Measurements from ENCODE around the gene CPXM1. TPM values are rescaled to one million over a fixed set of nuclear protein-coding genes. Genes with fewer than 3 reads are reported as not detected.
A peak's percentile ranks its signal among the peaks of the same experiment; 100 is the strongest.

Gene CPXM1
- total and polyA plus RNA-seq, 2 donors from 2014 or later: 5.2 to 7.1 TPM

DNA sequence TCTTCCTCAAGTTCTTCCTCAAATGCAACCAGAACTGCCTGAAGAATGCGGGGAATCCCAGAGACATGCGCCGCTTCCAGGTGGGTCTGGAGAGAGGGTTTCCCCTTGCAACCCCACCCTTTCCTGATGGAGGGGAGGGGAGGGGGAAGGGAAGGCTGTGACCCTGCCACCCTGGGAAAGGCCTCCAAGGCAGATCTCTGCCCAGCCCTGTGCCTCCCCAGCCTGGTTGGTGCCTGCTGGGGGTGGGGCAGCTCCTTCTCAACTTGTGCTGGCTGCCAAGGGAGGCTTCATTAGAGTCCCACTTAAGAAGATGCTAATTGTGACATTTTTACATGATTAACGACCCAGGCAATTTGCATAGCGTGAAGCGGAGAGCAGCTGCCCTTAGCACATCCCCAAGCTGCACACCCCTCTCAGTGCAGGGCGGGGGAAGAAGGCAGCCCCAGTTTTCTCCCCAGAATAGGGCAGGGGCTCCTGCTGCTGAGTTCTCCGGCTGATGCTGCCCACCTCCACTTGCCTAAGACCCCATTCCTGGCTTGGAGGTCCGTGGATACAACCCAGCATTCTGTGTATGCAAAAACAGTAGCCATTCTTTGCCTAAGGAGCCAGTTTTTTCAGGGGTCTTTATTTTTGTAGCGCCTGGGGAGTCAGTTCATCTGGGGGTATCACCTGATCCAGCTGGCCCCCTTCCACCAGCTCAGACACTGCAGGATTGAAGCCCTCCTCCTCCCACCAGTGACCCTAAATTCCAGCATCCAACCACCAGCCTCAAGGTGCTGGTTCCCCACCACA is 51.7 kb downstream of the CPXM1 start:
- H3K36me3 ChIP-seq (ENCODE audit: control insufficient read depth in 2 of 3, insufficient read depth in 3 of 3, low read length in 3 of 3): no peaks in the 10 kb centered on the region
- no peak for FAIRE-seq
- H3K9me3 ChIP-seq (ENCODE audit: control insufficient read depth in 2 of 3, insufficient read depth in 1 of 3, low read length in 3 of 3): no peaks in the 10 kb centered on the region
- TF ChIP-seq, protein P1, sequence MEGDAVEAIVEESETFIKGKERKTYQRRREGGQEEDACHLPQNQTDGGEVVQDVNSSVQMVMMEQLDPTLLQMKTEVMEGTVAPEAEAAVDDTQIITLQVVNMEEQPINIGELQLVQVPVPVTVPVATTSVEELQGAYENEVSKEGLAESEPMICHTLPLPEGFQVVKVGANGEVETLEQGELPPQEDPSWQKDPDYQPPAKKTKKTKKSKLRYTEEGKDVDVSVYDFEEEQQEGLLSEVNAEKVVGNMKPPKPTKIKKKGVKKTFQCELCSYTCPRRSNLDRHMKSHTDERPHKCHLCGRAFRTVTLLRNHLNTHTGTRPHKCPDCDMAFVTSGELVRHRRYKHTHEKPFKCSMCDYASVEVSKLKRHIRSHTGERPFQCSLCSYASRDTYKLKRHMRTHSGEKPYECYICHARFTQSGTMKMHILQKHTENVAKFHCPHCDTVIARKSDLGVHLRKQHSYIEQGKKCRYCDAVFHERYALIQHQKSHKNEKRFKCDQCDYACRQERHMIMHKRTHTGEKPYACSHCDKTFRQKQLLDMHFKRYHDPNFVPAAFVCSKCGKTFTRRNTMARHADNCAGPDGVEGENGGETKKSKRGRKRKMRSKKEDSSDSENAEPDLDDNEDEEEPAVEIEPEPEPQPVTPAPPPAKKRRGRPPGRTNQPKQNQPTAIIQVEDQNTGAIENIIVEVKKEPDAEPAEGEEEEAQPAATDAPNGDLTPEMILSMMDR (IDR thresholded peaks at IDR 0.05; ENCODE audit: borderline replicate concordance, extremely low read depth, insufficient read depth): no peak
- DNase-seq: peak in 1 of 5 donors; percentile 39
- H3K4me1 ChIP-seq (ENCODE audit: control insufficient read depth in 2 of 3, insufficient read depth in 2 of 3, low read depth in 1 of 3, low read length in 3 of 3): peaks cover 0 to 4% (median 0%) of the 10 kb centered on the region in 3 donors
- H3K9ac ChIP-seq (ENCODE audit: low read length in 3 of 3): no peak overlapping the region
- intact Hi-C loops (cut with DNase I): no loop called here
- no peak overlapping the region for H3K4me3 ChIP-seq (ENCODE audit: low read length in 3 of 3)
- no peak overlapping the region for H3K27ac ChIP-seq (ENCODE audit: low read depth in 2 of 2, low read length in 2 of 2)
- H3K27me3 ChIP-seq (ENCODE audit: control insufficient read depth, insufficient read depth, low read length): peaks cover 17% of the 10 kb centered on the region

DNA sequence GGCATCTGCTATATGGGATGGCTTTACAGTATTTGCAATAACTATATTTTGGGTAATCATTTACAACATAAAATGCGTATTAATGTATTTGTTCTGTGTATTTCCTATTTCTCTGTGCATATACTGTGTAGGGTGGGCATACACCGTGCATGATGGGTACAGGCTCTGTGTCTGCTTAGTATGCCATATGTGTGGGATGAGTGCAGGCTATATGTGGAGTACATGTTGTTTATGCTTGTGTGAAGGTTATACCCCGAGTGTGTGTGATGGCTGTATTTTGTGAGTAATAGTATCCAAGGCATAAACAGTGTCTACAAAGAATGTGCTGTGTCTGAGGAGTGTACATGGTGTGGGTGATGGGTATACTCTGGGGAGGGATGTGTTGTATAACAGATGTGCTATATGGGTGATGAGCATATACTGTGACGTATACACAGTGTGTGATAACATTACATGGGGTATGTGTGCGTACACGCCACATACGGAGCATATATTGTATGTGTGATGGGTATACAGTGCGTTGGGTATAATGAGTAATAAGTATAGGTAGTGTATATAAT is 52.7 kb downstream of the CPXM1 start:
- H3K9ac ChIP-seq (ENCODE audit: low read length in 3 of 3): no peak overlapping the region
- H3K27ac ChIP-seq (ENCODE audit: low read depth in 2 of 2, low read length in 2 of 2): no peak overlapping the region
- no peaks in the 10 kb centered on the region for H3K36me3 ChIP-seq (ENCODE audit: control insufficient read depth in 2 of 3, insufficient read depth in 3 of 3, low read length in 3 of 3)
- H3K4me1 ChIP-seq (ENCODE audit: control insufficient read depth in 2 of 3, insufficient read depth in 2 of 3, low read depth in 1 of 3, low read length in 3 of 3): peaks cover 0 to 4% (median 0%) of the 10 kb centered on the region in 3 donors
- H3K27me3 ChIP-seq (ENCODE audit: control insufficient read depth, insufficient read depth, low read length): peaks cover 8% of the 10 kb centered on the region
- H3K4me3 ChIP-seq (ENCODE audit: low read length in 3 of 3): no peak overlapping the region
- DNase-seq (peak in 1 of 5 donors; percentile 5), FAIRE-seq (no peak)
- TF ChIP-seq, protein P1 (IDR thresholded peaks at IDR 0.05; ENCODE audit: borderline replicate concordance, extremely low read depth, insufficient read depth): no peak
- no peaks in the 10 kb centered on the region for H3K9me3 ChIP-seq (ENCODE audit: control insufficient read depth in 2 of 3, insufficient read depth in 1 of 3, low read length in 3 of 3)
- intact Hi-C loops (cut with DNase I): no loop called here

DNA sequence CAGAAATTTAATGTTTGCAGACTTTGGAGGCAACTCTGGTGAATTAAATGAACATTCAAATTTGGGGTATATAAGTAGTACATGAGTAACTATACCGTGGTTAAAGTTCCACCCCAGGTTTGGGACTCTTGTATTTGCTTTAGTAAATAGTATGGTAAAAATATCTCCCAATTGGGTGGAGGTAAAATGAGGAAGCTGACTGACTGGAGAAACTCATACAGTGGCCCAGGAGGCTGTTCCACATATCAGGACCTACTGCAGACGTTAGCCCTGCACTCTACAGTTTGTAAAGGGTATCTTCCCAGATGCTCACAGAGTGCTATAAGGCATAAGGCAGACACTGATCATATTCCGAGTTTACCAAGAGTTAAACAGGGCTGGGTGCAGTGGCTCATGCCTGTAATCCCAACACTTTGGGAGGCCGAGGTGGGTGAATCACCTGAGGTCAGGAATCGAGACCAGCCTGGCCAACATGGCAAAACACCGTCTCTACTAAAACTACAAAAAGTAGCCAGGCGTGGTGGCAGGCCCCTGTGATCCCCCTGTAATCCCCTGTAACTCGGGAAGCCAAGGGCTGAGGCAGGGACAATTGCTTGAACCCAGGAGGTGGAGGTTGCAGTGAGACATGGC is 53.7 kb downstream of the CPXM1 start:
- no peaks in the 10 kb centered on the region for H3K36me3 ChIP-seq (ENCODE audit: control insufficient read depth in 2 of 3, insufficient read depth in 3 of 3, low read length in 3 of 3)
- H3K9me3 ChIP-seq (ENCODE audit: control insufficient read depth in 2 of 3, insufficient read depth in 1 of 3, low read length in 3 of 3): no peaks in the 10 kb centered on the region
- no peak overlapping the region for H3K27ac ChIP-seq (ENCODE audit: low read depth in 2 of 2, low read length in 2 of 2)
- peaks cover 8% of the 10 kb centered on the region for H3K27me3 ChIP-seq (ENCODE audit: control insufficient read depth, insufficient read depth, low read length)
- intact Hi-C loops (cut with DNase I): no loop called here
- H3K4me1 ChIP-seq (ENCODE audit: control insufficient read depth in 2 of 3, insufficient read depth in 2 of 3, low read depth in 1 of 3, low read length in 3 of 3): no peaks in the 10 kb centered on the region
- no peak overlapping the region for H3K4me3 ChIP-seq (ENCODE audit: low read length in 3 of 3)
- TF ChIP-seq, protein P1 (IDR thresholded peaks at IDR 0.05; ENCODE audit: borderline replicate concordance, extremely low read depth, insufficient read depth): no peak
- no peak for FAIRE-seq
- H3K9ac ChIP-seq (ENCODE audit: low read length in 3 of 3): no peak overlapping the region
- peak in 2 of 5 donors; percentile 4 to 10 for DNase-seq

All from kidney (tissue), 14 donors.